G401.6 (cell line): Measurements from ENCODE around the gene SP3.

Experiments
- FAIRE-seq: peaks from 2 replicates; lab custom pipeline; 2012; peaks lifted over from hg19 to GRCh38; lab: Jason Lieb, UNC

SP3 gene

GRCh38 chr2:173996766-173997165 is 31.6 kb upstream of the SP3 start:
- no peak for FAIRE-seq

GRCh38 chr2:173993459-173993858 is 28.3 kb upstream of the SP3 start:
- no peak for FAIRE-seq

- FAIRE-seq: no peak
Observed at GRCh38 chr2:173991856-173992588, 26.8 kb upstream of the SP3 start.

- no peak for FAIRE-seq
Observed at GRCh38 chr2:173990970-173991819, 26.0 kb upstream of the SP3 start.

GRCh38 chr2:173990245-173990644 is 25.1 kb upstream of the SP3 start:
- no peak for FAIRE-seq

GRCh38 chr2:173989884-173990215 is 24.7 kb upstream of the SP3 start:
- FAIRE-seq: no peak

- FAIRE-seq: no peak
Observed at GRCh38 chr2:173989160-173989883, 24.1 kb upstream of the SP3 start.

GRCh38 chr2:173986805-173987204 is 21.6 kb upstream of the SP3 start:
- no peak for FAIRE-seq

GRCh38 chr2:173985605-173985992 is 20.4 kb upstream of the SP3 start:
- no peak for FAIRE-seq

GRCh38 chr2:173984866-173985604 is 19.9 kb upstream of the SP3 start:
- FAIRE-seq: no peak

- no peak for FAIRE-seq
Observed at GRCh38 chr2:173983391-173983871, 18.3 kb upstream of the SP3 start.

- no peak for FAIRE-seq
Observed at GRCh38 chr2:173982918-173983317, 17.7 kb upstream of the SP3 start.

GRCh38 chr2:173982182-173982714 is 17.1 kb upstream of the SP3 start:
- no peak for FAIRE-seq

- no peak for FAIRE-seq
Observed at GRCh38 chr2:173981520-173981919, 16.3 kb upstream of the SP3 start.

GRCh38 chr2:173979751-173980351 is 14.7 kb upstream of the SP3 start:
- FAIRE-seq: no peak

GRCh38 chr2:173978447-173978846 is 13.3 kb upstream of the SP3 start:
- FAIRE-seq: no peak

GRCh38 chr2:173972636-173973035 is 7.5 kb upstream of the SP3 start:
- FAIRE-seq: no peak

- FAIRE-seq: no peak
Observed at GRCh38 chr2:173972165-173972564, 7.0 kb upstream of the SP3 start.

GRCh38 chr2:173970516-173970924 is 5.3 kb upstream of the SP3 start:
- FAIRE-seq: no peak

GRCh38 chr2:173969886-173970285 is 4.7 kb upstream of the SP3 start:
- FAIRE-seq: no peak

- no peak for FAIRE-seq
Observed at GRCh38 chr2:173968551-173968950, 3.4 kb upstream of the SP3 start.
